Measurements from ENCODE around the gene RNF17.

DNA sequence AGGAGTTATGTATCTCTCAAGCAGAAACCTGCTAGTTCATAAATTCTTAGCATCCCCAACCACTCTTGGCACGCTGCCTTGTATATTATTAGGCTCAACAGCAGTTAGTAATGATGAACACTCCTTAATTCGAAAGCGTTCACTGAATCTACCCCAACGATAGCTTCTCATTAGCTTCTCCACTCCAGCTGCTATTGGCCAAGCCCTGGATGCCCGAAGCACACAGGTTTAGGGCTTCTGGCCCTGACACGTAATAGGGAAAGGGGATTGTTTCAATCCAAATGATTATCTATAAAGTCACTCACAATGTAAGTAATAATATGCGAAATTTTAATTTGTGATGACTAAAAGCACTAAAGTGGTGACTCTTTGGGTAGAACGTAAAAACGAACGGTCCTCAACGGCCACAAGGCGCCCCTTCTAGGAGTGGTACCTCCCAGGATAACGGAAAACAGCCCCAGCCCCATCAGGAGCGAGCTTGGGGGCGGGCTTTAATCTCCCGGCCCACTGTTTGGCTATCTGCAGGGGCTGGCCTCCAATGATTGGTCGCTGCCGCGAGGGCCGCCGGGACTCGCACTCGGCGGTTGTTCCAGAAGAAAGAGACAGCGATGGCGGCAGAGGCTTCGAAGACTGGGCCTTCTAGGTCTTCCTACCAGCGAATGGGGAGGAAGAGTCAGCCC, at the start of gene RNF17:
- TF ChIP-seq, protein P1, sequence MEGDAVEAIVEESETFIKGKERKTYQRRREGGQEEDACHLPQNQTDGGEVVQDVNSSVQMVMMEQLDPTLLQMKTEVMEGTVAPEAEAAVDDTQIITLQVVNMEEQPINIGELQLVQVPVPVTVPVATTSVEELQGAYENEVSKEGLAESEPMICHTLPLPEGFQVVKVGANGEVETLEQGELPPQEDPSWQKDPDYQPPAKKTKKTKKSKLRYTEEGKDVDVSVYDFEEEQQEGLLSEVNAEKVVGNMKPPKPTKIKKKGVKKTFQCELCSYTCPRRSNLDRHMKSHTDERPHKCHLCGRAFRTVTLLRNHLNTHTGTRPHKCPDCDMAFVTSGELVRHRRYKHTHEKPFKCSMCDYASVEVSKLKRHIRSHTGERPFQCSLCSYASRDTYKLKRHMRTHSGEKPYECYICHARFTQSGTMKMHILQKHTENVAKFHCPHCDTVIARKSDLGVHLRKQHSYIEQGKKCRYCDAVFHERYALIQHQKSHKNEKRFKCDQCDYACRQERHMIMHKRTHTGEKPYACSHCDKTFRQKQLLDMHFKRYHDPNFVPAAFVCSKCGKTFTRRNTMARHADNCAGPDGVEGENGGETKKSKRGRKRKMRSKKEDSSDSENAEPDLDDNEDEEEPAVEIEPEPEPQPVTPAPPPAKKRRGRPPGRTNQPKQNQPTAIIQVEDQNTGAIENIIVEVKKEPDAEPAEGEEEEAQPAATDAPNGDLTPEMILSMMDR (IDR thresholded peaks at IDR 0.05): no peak
- TF ChIP-seq POLR2A (IDR thresholded peaks at IDR 0.05): no peak
